Measurements from ENCODE around the gene GCGR.

DNA sequence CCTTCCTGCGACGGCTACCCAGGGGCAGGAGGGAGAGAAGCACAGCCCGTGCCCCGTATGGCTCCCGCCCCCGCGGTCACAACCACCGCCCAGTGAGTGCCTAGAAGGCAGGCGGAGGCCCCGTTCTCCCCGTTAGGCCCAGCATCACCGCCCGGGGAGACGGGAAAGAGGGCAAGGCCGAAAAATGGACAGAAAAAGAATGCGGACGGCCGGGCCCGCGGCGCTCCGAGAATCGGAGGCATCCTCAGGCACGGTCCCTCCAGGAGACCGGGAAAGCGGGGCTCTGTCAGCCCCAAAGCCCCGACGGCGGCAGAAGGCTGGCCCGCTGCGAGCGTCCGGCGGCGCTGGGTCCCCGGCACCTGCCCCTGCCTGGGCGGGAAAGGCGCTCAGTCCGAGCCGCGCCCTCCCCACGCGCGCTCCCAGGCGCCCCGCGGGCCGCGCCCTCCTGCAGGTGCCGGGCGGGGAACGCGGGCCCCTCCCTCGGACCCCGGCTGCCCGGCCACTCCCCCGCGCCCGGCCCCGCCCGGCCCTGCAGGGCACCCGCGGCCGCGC, 28.7 kb downstream of the GCGR start:
- TF ChIP-seq, protein P1, sequence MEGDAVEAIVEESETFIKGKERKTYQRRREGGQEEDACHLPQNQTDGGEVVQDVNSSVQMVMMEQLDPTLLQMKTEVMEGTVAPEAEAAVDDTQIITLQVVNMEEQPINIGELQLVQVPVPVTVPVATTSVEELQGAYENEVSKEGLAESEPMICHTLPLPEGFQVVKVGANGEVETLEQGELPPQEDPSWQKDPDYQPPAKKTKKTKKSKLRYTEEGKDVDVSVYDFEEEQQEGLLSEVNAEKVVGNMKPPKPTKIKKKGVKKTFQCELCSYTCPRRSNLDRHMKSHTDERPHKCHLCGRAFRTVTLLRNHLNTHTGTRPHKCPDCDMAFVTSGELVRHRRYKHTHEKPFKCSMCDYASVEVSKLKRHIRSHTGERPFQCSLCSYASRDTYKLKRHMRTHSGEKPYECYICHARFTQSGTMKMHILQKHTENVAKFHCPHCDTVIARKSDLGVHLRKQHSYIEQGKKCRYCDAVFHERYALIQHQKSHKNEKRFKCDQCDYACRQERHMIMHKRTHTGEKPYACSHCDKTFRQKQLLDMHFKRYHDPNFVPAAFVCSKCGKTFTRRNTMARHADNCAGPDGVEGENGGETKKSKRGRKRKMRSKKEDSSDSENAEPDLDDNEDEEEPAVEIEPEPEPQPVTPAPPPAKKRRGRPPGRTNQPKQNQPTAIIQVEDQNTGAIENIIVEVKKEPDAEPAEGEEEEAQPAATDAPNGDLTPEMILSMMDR (IDR thresholded peaks at IDR 0.05) = no peak
- TF ChIP-seq POLR2A (IDR thresholded peaks at IDR 0.05) (no peak), EP300 (IDR thresholded peaks at IDR 0.05) (no peak)

Measured in tibial nerve (tissue), 4 donors.